T-helper 1 cell treated with Interleukin-12 subunit alpha and Interleukin-12 subunit beta and Interleukin-4 antibody, amounts not matched to agents 30 ng/mL and 1 ng/mL, for 36 hours (primary cell): ENCODE measurements around the gene CREB3L4. TPM values are rescaled to one million over a fixed set of nuclear protein-coding genes. Genes with fewer than 3 reads are reported as not detected.

Source experiments
- intact Hi-C: fragments of 100-400 bp; cut with micrococcal nuclease; formaldehyde crosslinking; loops from one replicate; pipeline ENCODE4 v1.15.1; 2024
- total RNA-seq: library from RNA; stranded (reverse); gene quantifications from 2 replicates; pipeline ENCODE4 v1.2.3, GENCODE V29; 2022

The CREB3L4 gene
- total RNA-seq, result 6.1 and 6.2 TPM in 2 replicates

DNA sequence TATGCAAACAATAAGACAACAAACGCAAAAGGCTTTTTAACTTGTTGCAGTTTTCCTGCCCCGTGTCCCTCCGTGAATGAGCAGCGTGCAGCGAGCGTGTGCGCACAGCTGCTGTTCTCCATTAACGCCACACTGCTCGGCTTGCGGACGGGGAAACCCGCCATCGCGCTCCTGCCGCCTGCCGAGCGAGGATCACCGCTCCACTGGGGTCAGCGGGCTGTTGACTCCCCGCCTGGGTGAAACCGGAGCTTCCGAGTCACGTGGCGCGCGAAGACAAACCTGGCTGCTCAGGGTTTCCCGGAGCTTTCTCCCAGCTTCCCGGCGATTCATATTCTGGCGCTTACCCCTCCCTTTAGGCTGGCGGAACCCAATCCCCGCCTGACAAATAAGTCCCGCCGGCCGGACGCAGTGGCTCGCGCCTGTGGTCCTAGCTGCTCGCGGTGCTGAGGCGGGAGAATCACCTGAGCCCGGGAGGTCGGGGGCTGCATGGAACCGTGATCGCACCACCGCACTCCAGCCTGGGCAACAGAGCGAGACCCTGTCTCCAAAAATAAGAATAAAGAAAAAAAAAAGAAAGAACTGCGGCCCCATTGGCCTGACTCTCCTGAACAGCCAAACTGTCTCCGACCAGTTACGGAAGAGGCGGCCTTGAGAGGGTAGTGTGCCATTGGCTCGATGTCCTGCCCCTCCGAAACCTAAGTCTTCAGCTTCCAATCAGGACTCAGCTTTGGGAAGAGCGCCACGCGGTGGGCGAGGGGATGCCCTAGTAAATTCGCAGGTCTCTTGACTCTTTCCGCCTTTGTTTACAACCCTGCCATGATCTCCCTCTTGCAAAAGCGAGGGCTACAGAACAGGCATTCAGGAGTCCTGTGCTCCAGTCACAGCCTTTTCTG is at the start of gene CREB3L4:
Gene CREB3L4 (plus strand): TSS at position 796 of the 893 bp plus-strand sequence. CDS start 624 bp downstream, outside the sequence.
- intact Hi-C loops, result loop anchor here (1.0 to 10.0 kb wide), 9 partner anchors 10 to 433 kb away; partner anchors contain the start of genes CHTOP, DENND4B, JTB and RAB13

DNA sequence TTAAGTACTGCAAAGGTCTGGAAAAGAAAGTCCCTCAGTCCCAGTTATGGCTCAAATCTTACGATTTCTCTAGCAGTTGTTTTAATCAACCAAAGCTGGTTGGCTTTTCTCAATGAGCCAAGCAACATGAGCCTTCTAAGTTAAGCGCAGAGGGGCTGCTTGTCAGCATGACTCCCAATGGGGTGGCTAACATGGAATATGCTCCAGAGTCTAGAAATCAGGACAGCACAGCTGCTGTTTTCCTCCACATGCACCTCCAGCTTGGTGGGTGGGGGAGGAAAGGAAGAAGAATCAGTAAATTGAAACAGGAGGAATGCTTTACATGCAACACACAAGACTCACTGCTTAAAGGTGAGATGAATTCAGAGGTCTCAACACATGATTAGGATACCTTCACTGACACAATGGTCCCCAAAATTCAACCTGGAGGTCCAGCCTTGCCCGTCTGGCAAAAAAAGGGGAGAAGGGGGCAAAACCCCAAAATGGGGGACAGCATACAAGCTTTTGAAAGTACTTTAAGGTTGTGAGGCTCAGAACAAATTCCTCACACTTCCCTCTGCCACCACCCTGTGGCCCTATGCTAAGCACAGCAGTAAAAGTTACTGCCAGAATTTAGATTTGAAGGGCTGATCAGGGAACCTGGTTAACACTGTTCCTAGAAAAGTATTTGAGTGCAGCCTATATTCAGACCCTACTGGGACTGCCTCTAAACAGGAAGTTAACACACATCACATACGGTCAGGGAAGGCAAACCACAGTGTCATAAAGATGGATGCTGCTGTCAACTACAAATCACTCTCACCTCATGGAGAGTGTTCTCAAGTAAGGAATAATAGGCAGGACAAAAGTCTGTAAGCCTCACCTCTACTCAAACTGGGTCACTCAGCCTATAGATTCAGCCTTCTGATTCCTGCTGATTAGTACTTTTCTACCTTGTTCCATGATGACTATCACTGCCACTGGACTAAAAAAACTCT is 47.5 kb upstream of the CREB3L4 start:
- intact Hi-C loops, result loop anchor here (1.0 to 5.0 kb wide), 7 partner anchors 31 to 1017 kb away; partner anchors contain the start of genes ATP8B2, PMVK and SNAPIN

GRCh38 chr1:153921080-153921802 is 46.5 kb upstream of the CREB3L4 start:
- intact Hi-C loops, result loop anchor here (2.0 to 5.0 kb wide), 6 partner anchors 32 to 1016 kb away; partner anchors contain the start of genes ATP8B2, PMVK and SNAPIN

DNA sequence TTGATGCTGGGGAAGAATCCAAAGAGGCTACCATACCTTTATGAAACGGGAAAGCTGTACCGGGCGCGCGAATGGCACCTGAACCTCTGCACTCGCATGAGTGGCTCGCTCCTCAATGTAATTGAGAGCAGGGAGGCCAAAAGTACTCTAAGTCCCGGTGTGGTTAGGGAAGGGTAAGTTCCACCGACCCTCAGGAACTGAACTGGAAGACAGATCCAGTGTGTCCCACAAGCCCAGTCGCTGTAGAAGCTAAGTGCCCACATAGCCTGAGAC is 46.0 kb upstream of the CREB3L4 start:
- intact Hi-C loops, result loop anchor here (2.0 to 5.0 kb wide), 8 partner anchors 33 to 1016 kb away; partner anchors contain the start of genes ATP8B2, PMVK, SNAPIN and UBAP2L

DNA sequence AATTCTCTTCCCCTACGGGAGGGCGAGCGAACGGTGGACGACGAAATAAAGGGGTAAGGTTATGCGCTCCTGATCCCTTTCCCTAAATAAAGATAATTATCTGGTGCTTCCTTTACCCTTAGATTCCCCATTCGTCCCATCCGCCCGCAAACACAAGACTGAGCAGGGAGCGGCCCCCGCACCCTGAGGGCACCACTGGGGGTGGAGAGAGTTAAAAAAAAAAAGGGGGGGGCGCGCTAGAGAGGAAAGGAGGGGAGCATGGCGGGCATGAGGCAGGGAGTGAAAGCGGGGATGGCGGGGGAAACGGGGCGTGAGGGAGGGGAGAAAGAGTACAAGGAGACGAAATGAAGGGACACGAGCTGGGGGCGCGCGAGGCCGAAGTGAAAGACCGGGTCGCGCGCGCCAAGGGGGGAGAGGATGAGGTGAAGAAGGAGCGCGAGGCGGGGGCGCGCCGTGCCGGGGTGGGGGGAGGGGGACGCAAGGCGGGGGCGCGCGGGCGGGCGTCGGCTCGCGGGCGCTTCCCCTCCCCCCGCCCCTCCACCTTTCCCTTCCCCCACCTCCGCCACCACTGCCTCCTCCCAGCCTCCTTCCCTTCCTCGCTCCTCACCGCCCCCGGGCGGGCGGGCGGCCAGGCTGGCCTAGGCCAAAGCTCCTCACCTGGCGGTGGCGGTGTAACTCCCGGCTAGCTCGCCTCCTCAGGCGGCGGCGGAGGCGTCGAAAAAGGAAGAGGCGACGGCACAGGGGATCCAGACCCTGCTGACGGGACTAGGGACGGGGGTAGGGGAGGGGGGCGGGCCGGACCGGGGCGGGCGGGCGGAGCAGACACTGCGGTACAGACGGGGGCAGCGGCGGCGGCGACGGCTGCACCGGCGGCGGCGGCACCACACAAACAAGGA is 45.4 kb upstream of the CREB3L4 start:
- intact Hi-C loops, result loop anchor here (2.0 to 5.0 kb wide), 7 partner anchors 55 to 1015 kb away; partner anchors contain the start of genes ATP8B2, PMVK, SNAPIN and UBAP2L

DNA sequence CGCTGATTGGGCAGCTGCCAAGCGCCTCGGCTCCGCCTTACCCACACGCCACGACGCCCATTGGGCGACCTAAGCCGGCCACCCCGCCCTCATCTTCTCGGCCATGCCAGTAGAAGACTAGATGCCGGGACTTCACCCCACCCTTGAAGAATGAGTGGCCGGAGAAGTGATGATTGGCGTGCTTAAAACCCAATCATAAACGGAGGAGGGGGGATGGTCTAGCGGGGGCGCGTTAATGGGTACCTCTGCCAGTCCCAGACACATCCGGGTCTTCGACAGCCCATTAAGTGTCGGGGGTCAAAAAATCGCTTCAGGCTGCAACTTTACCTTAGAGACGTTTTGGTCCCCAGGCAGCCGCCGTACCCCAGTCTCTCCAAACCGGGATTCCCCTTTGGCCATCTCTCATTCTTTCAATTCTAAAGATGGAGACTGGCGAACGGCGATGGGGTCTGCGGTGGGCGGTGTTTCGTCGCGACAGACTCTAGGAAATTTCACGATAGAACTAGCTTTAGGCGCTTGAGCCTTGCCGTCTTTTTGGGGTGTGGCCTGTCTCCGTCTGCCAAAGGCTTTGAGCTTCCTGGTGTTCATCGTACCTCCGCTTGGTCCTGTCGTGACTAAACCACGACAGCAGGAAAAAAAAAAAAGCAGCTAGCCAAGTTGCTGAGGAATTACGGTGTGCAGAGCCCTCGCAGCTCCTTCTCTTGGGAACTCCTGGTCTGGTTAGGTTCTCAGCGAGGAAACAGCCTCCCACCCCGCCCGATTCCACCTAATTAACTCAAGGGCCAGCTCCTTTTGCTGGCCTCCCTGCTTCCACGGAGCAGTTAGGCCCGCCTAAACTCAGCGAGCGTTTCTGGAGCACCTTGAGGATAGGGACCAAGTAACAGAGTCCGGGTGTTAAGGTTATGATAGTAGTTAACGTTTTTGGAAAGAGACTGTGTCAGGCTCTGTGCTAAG is 44.5 kb upstream of the CREB3L4 start, which contains the start of gene GATAD2B:
Gene GATAD2B (minus strand): TSS at position 1 of the 954 bp plus-strand sequence. CDS start 94,625 bp downstream, outside the sequence.
- intact Hi-C loops, result loop anchor here (1.0 to 5.0 kb wide), 20 partner anchors 22 to 1014 kb away; partner anchors contain the start of genes ATP8B2, CHTOP, CREB3L4 and HAX1

GRCh38 chr1:153926405-153926804 is 41.3 kb upstream of the CREB3L4 start:
- intact Hi-C loops, result no loop called here

DNA sequence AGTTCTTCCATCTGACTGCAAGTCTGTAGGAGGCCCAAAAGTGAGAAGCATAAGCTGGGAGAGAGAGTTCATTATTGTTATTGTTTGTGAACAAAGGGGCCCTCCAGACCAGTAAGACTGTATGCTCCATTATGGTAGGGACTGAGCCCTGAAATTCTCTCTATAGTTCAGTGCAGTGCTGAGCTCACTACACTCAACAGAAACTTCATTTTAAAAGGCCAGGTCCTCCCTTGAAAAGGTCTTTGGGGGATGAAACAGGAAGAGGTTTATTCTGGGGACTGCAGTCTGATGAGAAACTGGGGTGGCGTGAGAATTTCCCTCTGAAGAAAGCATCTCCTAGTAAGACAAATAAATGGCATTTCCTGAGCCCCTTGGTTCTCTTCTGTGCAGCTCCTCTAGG is 39.5 kb upstream of the CREB3L4 start:
- intact Hi-C loops, result no loop called here

DNA sequence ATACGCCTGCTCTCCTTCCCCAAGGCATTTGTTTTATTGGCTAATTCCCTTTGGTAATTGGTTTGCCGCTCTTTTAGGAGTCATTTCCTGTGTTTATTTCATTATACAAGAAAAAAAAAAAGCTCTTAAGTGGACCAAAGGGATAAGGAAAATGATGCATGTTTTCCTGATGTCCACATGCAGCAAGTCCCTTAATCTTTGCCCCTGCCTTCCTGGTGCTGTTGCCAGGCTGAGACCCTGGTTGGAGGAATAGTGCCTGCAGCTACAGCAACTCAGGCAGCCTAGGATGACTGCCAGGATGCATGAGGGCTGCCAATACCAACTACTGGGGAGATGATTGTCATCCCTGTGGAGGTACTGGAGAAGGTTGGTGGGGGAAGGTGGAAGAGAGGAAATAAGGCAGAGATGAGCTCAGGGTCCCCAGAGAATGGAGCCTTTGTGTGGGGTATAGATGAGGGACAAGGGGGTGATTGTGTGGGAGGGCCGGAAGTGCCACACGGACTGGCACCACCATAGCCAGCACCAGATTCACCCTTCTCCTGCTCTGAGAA is 38.8 kb upstream of the CREB3L4 start:
- intact Hi-C loops, result no loop called here

- intact Hi-C loops, result no loop called here
Measured at GRCh38 chr1:153929426-153929825, 38.3 kb upstream of the CREB3L4 start.

DNA sequence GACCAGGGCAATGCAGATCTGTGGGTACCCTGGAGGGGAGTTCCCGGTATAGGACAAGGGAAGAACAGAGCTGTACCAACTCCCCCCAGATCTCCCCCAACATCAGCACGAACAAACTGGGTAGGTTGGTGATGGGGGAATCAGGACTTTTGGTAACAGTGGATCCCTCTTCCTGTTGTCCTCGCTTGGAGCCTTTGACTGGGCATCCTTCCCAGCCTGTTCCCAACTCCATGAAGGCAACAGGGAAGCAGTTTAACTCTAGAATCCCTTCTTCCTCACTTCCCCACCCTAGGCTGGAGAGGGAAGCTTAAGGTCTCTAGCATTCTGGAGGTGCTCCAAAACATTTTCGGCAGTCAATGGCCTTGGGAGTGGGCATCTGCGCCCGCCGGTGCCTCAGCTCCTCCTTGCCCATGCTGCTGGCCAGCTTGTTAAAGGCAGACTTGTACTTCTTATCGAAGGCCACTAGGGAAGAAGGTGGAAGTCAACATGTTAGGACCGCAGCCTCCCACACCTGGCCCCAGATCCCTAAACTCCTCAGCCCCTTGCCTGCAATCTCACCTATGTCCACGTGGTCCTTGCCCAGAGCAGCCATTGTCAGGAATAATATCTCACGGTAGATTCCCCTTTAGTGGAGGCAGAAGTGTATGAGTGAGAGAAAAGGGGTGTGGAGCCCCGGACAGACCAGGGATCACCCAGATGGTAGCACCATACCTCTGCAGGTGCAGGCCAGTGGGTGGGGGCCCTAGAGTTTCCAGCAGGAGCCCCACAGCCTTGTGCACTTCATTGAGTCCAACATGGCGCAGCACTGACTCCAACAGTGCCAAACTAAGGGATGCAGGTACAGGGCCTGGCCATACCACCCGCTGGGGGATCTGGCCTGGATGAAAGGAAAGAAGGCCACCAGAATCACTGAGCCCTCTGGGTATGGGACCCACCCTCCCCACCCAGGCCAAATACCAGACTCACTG is 37.4 kb upstream of the CREB3L4 start:
- intact Hi-C loops, result no loop called here

- intact Hi-C loops, result no loop called here
Measured at GRCh38 chr1:153932156-153933131, 35.3 kb upstream of the CREB3L4 start.

DNA sequence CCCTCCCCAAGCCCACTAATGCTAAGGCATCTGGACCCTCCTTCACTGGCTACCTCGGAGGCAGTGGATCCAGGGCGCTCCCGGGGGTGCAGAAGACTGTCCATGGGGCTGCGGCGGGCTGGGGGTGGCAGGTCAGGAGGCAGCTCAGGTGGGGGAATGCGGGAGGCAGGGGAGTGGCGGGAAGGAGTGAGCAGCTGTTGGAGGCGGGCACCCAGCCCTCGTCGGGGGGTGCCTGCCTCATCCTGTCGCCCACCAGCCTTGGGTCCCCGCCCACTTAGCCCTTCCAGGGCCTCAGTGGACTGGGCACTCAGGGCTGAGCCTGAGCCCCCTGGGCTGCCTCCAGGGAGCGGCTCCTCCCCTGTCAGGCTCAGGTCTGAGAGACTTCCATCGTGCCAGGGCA is 34.3 kb upstream of the CREB3L4 start:
- intact Hi-C loops, result no loop called here

DNA sequence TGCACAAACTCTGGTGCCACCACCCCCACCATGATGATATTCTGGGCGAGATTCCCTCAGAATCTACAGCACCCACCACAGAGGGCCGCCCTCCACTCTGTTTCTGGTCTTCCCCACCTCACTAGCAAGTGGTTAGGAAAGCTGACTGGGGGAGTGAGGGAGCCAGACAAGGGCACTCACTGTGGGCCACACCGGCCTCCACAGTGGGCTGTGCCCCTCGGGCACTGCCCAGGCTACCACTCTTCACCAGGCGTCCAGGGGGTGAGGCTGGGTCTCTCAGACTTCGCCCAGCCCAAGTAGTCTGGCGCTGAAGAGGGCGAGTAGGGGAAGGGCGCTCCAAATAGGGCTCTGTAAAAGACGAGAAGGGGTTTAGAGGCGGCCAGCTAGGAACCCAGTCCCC is 33.7 kb upstream of the CREB3L4 start:
- intact Hi-C loops, result no loop called here

DNA sequence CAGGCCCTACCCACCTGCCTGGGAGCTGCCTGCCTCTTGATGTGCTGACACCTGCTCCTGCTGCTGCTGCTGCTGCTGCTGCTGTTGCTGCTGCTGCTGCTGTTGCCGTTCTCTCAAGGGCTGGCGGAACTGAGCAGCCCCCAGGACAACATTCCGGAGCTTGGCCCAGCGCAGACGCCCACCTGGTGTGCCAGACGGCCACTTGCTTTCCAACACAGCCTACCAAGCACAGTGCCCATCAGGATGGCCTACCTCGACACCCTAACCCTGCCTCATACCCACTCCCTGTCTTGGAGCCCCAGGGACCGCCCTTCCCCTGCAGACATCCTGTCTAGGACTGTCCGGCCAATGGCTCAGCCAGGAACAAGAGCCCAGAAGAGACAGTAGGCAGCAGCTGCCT is 33.0 kb upstream of the CREB3L4 start:
- intact Hi-C loops, result no loop called here
